Natural killer cell (primary cell): ENCODE measurements around the gene TSPAN12. TPM values are rescaled to one million over a fixed set of nuclear protein-coding genes. Genes with fewer than 3 reads are reported as not detected.

Source experiments
- ATAC-seq, 3 donors: fragments of 150-1000 bp in 2 of 3; fragments of 200-7000 bp in 1 of 3; cut with Tn5 transposase; 1 replicate in 1 of 3; 2 replicates in 2 of 3; pipeline ENCODE4 v1.10.0; 2021; ENCODE audit warnings: mild to moderate bottlenecking in 2 of 3, moderate library complexity in 2 of 3
- DNase-seq, 2 donors: peaks; one replicate each; pipeline versions ENCODE4 v3.0.0 to v3.0.0-alpha.2; 2013 to 2021; ENCODE audit warnings: mixed read lengths in 1 of 2
- H3K27ac ChIP-seq: one replicate; pipeline ENCODE4 v1.5.1; 2013; ENCODE audit warnings: mild to moderate bottlenecking, low read length
- H3K27me3 ChIP-seq: one replicate; pipeline ENCODE4 v1.6.1; 2013; ENCODE audit warnings: low read length; ENCODE audit not compliant: control insufficient read depth, insufficient read depth
- H3K36me3 ChIP-seq: one replicate; pipeline ENCODE4 v1.6.1; 2013; ENCODE audit warnings: low read length; ENCODE audit not compliant: control insufficient read depth, insufficient read depth
- H3K4me1 ChIP-seq: one replicate; pipeline ENCODE4 v1.6.1; 2013; ENCODE audit warnings: low read length; ENCODE audit not compliant: control insufficient read depth, insufficient read depth
- H3K4me3 ChIP-seq: one replicate; pipeline ENCODE4 v1.5.1; 2013; ENCODE audit warnings: low read length
- H3K9me3 ChIP-seq: one replicate; pipeline ENCODE4 v1.6.1; 2013; ENCODE audit warnings: low read length; ENCODE audit not compliant: control insufficient read depth, insufficient read depth
- H3K27ac Mint-ChIP-seq, 2 donors: one replicate each; pipeline ENCODE4 v1.8.0; 2022; ENCODE audit warnings: mild to moderate bottlenecking in 2 of 2, mixed read lengths in 2 of 2, moderate library complexity in 1 of 2
- H3K27me3 Mint-ChIP-seq, 2 donors: one replicate each; pipeline ENCODE4 v1.8.0; 2022; ENCODE audit warnings: low read depth in 2 of 2, mixed read lengths in 2 of 2
- H3K36me3 Mint-ChIP-seq: one replicate; pipeline ENCODE4 v1.8.0; 2022; ENCODE audit warnings: mixed read lengths
- H3K4me1 Mint-ChIP-seq, 2 donors: one replicate each; pipeline ENCODE4 v1.8.0; 2022; ENCODE audit warnings: mixed read lengths in 2 of 2
- H3K4me3 Mint-ChIP-seq: one replicate; pipeline ENCODE4 v1.8.0; 2022; ENCODE audit warnings: mild to moderate bottlenecking, moderate library complexity, mixed read lengths
- H3K9me3 Mint-ChIP-seq, 2 donors: one replicate each; pipeline ENCODE4 v1.8.0; 2022; ENCODE audit warnings: mixed read lengths in 2 of 2
- CTCF ChIP-seq: fragments of 200-600 bp; IDR thresholded peaks from one replicate; pipeline ENCODE4 v1.8.0; 2022; ENCODE audit warnings: antibody characterized with exemption
- WGBS: methylation state at CpG from one replicate; pipeline ENCODE4 v1.1.7; 2013; ENCODE audit warnings: missing lambda C conversion rate; ENCODE audit not compliant: insufficient coverage; 5-methylcytosine and 5-hydroxymethylcytosine counted together
- intact Hi-C: fragments of 100-400 bp; cut with micrococcal nuclease; formaldehyde crosslinking; loops from one replicate; pipeline ENCODE4 v1.14.2; 2022
- total RNA-seq, 4 donors: library from RNA; stranded (reverse); fragments of 120-200 nt in 1 of 4; gene quantifications; one replicate each; pipeline versions ENCODE4 v1.2.3 to v1.2.4, GENCODE V29; 2013 to 2022

TSPAN12 gene
- total RNA-seq, 3 donors from 2014 or later (not counting 1 experiment from before 2014, with no cell fraction given), result not detected

- H3K27me3 Mint-ChIP-seq, result peaks cover 22 to 25% of the 10 kb centered on the region in 2 donors
- DNase-seq (no peak), ATAC-seq (no peak)
- H3K27ac Mint-ChIP-seq, result no peak overlapping the region
- H3K4me3 ChIP-seq, result no peak overlapping the region
- peaks cover 0 to 2% of the 10 kb centered on the region in 2 donors for H3K9me3 Mint-ChIP-seq
- H3K4me3 Mint-ChIP-seq, result no peak overlapping the region
- H3K9me3 ChIP-seq, result no peaks in the 10 kb centered on the region
- intact Hi-C loops, result no loop called here
- H3K36me3 Mint-ChIP-seq, result no peaks in the 10 kb centered on the region
- no peaks in the 10 kb centered on the region for H3K36me3 ChIP-seq
- 60% methylated on average over 1 of the region's 1 CpG for WGBS
- H3K27me3 ChIP-seq, result peaks cover 7% of the 10 kb centered on the region
- H3K27ac ChIP-seq, result no peak overlapping the region
- H3K4me1 ChIP-seq, result no peaks in the 10 kb centered on the region
- no peak for TF ChIP-seq CTCF
- no peaks in the 10 kb centered on the region for H3K4me1 Mint-ChIP-seq
Observed at GRCh38 chr7:120865191-120865981, 7.4 kb upstream of the TSPAN12 start.

GRCh38 chr7:120864141-120864900 lies 6.4 kb upstream of the TSPAN12 start:
- Mint-ChIP-seq H3K27ac (no peak overlapping the region), H3K4me1 (no peaks in the 10 kb centered on the region), H3K27me3 (peaks cover 23 to 30% of the 10 kb centered on the region in 2 donors), H3K4me3 (no peak overlapping the region), H3K36me3 (no peaks in the 10 kb centered on the region), H3K9me3 (peaks cover 0 to 2% of the 10 kb centered on the region in 2 donors)
- H3K27ac ChIP-seq, result no peak overlapping the region
- no peaks in the 10 kb centered on the region for H3K9me3 ChIP-seq
- no peaks in the 10 kb centered on the region for H3K4me1 ChIP-seq
- DNase-seq (no peak), ATAC-seq (no peak)
- 83% methylated on average over 6 of the region's 6 CpGs for WGBS
- peaks cover 8% of the 10 kb centered on the region for H3K27me3 ChIP-seq
- no peaks in the 10 kb centered on the region for H3K36me3 ChIP-seq
- TF ChIP-seq CTCF, result no peak
- H3K4me3 ChIP-seq, result no peak overlapping the region
- intact Hi-C loops, result no loop called here

- Histone ChIP-seq H3K9me3 (no peaks in the 10 kb centered on the region), H3K27me3 (peaks cover 18% of the 10 kb centered on the region), H3K4me1 (no peaks in the 10 kb centered on the region), H3K27ac (no peak overlapping the region), H3K36me3 (no peaks in the 10 kb centered on the region), H3K4me3 (no peak overlapping the region)
- intact Hi-C loops, result no loop called here
- Mint-ChIP-seq H3K9me3 (peaks cover 0 to 2% of the 10 kb centered on the region in 2 donors), H3K4me1 (peaks cover 0 to 3% of the 10 kb centered on the region in 2 donors), H3K27ac (no peak overlapping the region), H3K36me3 (no peaks in the 10 kb centered on the region), H3K4me3 (no peak overlapping the region), H3K27me3 (peaks cover 32 to 43% of the 10 kb centered on the region in 2 donors)
- 31% methylated on average over 1 of the region's 3 CpGs for WGBS
- no peak for TF ChIP-seq CTCF
- no peak for ATAC-seq
- DNase-seq, result no peak
Observed at GRCh38 chr7:120862987-120863590, 5.1 kb upstream of the TSPAN12 start.
